ENCODE data around the gene NTN1. TPM values are rescaled to one million over a fixed set of nuclear protein-coding genes. Genes with fewer than 3 reads are reported as not detected.

NTN1 gene
- polyA plus RNA-seq, 3 donors = 3.3 to 12.0 (median 7.9) TPM

GRCh38 chr17:9028202-9028987 lies 7.1 kb downstream of the NTN1 start:
- no peak for DNase-seq (ENCODE audit: extremely low read depth in 1 of 11, low read depth in 9 of 11, low spot score in 4 of 11)

- DNase-seq (ENCODE audit: extremely low read depth in 1 of 11, low read depth in 9 of 11, low spot score in 4 of 11) = no peak
Measured at GRCh38 chr17:9028988-9029570, 7.8 kb downstream of the NTN1 start.

DNA sequence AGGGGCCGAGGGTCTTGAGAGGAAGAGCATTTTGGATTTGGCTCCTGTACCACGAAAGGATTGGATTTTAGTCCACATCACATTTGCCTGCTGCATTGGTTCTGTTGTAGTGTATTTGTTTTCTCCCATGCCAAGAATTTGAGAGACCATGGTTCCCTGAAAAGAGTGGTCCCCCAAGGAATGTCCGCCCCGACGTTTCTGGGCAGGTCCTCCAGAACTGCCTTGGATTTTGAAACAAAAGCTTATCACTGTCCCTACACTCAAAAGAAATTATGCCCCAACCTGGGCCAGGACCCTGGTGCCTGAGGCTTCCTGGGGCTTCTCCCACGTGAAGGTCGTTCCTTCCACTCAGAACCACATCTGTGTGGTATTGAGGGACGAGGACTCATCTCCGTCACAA lies 10.8 kb downstream of the NTN1 start:
- DNase-seq (ENCODE audit: extremely low read depth in 1 of 11, low read depth in 9 of 11, low spot score in 4 of 11) = no peak

GRCh38 chr17:9032583-9032982 lies 11.3 kb downstream of the NTN1 start:
- DNase-seq (ENCODE audit: extremely low read depth in 1 of 11, low read depth in 9 of 11, low spot score in 4 of 11) = no peak

- DNase-seq (ENCODE audit: extremely low read depth in 1 of 11, low read depth in 9 of 11, low spot score in 4 of 11) = no peak
Measured at GRCh38 chr17:9035249-9035648, 13.9 kb downstream of the NTN1 start.

- no peak for DNase-seq (ENCODE audit: extremely low read depth in 1 of 11, low read depth in 9 of 11, low spot score in 4 of 11)
Measured at GRCh38 chr17:9036336-9036735, 15.0 kb downstream of the NTN1 start.

DNA sequence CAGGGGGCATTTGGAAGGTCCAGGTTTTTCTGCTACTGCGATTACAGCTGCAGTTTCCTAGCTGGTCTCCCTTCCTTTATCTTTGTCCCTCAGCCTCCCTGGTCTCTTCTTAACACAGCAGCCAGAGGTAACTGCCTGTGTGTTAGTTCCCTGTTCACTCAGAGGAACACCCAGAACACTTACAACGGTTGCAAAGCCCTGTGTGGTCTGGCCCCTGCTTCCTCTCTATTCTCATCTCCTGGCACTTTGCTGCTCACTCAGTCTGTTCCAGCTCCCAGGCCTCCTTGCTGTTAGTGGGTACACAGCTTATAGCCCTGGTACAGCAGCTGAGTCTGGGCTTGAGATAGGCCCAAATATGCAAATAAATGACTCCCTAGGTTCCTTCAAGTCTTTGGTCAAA lies 16.4 kb downstream of the NTN1 start:
- DNase-seq (ENCODE audit: extremely low read depth in 1 of 11, low read depth in 9 of 11, low spot score in 4 of 11) = no peak

- no peak for DNase-seq (ENCODE audit: extremely low read depth in 1 of 11, low read depth in 9 of 11, low spot score in 4 of 11)
Measured at GRCh38 chr17:9038380-9038779, 17.1 kb downstream of the NTN1 start.

GRCh38 chr17:9044772-9045463 lies 23.6 kb downstream of the NTN1 start:
- DNase-seq (ENCODE audit: extremely low read depth in 1 of 11, low read depth in 9 of 11, low spot score in 4 of 11) = no peak

GRCh38 chr17:9050801-9051401 lies 29.6 kb downstream of the NTN1 start:
- DNase-seq (ENCODE audit: extremely low read depth in 1 of 11, low read depth in 9 of 11, low spot score in 4 of 11) = peak in 2 of 11 donors; percentile 4 to 8

- DNase-seq (ENCODE audit: extremely low read depth in 1 of 11, low read depth in 9 of 11, low spot score in 4 of 11) = no peak
Measured at GRCh38 chr17:9051561-9051960, 30.3 kb downstream of the NTN1 start.

DNA sequence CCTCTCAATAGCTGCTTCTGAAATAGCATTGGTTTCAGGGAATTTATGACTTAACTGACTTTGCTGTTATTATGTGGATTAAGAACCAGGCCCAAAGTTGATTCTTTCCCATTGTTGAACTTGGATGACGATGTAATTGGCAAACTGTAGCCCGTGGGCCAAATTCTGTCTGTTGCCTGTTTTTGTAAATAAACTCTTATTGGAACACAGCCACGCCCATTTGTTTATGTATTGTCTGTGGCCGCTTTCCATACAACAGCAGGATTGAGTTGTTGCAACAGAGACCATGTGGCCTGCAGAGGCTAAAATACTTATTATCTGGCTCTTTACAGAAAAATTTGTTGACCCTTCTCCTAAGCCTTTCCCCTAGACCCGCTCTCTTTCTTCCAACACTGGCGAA lies 31.6 kb downstream of the NTN1 start:
- DNase-seq (ENCODE audit: extremely low read depth in 1 of 11, low read depth in 9 of 11, low spot score in 4 of 11) = no peak

DNA sequence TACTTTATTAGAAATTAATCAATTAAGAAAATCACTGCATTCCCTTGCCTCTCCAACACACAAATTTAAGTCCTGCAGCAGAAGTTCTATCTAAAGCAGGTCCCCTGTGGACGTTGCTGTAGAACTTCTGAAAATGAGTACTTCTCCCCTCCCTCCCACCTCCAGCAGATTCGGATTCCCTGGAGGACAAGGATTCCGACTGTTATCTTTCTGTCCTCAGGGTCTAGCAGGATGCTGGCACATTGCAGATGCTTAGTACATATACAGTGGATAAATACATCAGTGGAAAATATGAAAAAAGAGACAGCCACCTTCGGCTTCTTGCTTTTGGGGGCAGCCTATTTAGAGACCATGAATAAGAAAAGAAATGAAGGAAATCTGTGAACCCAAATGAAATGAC lies 32.1 kb downstream of the NTN1 start:
- no peak for DNase-seq (ENCODE audit: extremely low read depth in 1 of 11, low read depth in 9 of 11, low spot score in 4 of 11)

DNA sequence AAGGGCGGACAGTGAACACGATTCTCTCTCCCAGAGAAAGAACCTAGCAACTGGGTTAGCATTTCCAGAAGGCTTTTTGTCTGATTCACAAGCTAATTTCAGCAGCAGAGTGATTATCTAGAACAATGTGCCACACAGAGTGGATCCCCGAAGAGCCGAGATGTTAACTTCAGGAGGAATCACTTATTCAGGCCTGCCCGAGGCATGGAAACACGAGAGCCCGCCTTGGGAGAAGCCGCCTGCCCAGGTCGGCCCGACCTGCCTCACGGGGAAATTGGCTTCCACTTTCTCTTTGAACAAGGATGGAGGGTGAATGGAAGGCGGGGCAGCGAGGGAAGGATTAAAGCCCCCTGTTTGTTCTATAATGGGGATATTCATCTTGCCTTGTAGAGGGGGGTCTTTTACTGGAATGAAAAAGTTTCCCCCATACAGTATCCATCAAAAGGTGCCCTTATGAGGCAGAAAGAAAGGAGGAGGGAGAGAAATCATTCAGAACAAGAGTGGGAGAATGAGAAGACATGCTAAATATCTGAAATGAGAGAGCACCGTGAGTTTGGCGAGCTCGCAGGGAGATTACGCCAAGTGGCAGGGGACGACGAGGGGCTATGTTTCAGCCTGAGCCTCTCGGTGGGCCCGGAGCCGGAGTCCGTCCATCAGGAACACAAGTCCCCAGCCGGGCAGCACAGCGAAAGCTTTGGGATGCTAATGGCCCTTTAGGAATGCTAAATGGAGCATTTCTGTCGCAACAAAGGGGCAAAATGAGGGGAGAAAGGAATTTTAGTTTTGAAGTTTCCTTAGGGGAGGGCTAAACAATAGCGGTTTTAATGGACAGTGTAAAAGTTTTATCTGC lies 33.0 kb downstream of the NTN1 start:
- DNase-seq (ENCODE audit: extremely low read depth in 1 of 11, low read depth in 9 of 11, low spot score in 4 of 11) = no peak

DNA sequence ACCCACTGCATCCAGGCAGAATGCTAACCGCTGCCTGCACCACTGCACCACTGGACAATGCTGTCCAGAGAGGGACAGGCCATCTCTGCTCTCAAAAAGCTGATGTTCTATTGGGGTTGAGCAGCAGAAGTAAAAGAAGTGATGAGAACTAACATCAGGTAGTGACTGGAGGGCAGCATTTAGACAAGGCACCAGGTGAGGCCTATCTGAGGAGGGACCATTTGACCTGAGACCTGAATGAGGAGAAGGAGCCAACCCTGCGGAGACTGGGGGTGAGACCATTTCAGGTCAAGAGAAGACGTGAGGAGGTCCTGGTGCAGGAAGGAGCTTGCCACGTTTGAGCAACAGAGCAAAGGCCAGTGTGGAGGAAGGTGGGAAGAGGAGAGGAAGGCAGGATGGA lies 34.0 kb downstream of the NTN1 start:
- DNase-seq (ENCODE audit: extremely low read depth in 1 of 11, low read depth in 9 of 11, low spot score in 4 of 11) = no peak

GRCh38 chr17:9056566-9056965 lies 35.3 kb downstream of the NTN1 start:
- no peak for DNase-seq (ENCODE audit: extremely low read depth in 1 of 11, low read depth in 9 of 11, low spot score in 4 of 11)

- no peak for DNase-seq (ENCODE audit: extremely low read depth in 1 of 11, low read depth in 9 of 11, low spot score in 4 of 11)
Measured at GRCh38 chr17:9057310-9057709, 36.0 kb downstream of the NTN1 start.

DNA sequence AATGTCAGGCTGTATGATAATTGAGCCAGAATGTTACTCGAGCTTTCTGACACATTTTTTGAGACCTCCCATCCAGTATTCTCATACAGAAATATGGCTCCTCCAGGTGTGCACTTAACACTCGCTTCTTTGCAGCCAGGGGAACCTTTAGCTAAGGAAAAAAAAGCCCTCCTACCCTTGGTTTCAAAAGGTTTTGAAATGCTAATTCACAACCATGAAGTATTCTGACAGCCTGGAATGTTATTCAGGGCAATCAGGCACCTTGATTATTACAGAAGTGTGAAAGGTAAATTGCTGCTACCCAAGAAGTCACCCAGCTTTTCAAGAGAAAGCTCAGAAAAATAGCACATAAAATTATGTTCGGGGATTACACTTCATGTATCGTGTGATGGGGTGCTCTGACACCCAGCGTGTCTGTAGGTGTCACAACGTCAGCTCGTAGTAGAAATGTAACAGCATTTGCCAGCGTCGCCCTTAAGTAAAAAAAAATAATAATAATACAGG lies 41.1 kb downstream of the NTN1 start:
- no peak for DNase-seq (ENCODE audit: extremely low read depth in 1 of 11, low read depth in 9 of 11, low spot score in 4 of 11)

DNA sequence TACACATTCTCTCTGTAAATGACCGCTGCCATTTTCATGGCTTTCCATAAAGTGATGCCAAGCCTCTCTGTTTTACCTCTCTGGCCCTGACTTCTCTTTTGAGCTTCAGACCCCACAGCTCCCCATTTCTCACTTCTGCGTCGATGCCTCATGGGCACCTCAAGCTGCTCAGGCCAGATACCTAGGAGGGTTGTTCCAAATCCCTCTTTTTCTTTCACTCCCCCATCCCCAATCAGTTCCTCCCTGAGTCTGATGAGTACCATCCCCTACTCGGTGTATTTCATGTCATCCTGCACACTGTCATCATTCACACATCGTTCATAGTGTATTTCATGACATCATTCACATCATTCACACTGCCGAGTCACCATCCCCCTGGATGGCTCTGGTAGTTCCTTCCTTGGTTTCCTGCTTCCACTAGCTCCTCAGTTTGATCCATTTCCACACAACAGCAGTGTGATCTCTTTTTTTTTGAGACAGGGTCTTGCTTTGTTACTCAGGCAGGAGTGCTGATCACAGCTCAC lies 43.1 kb downstream of the NTN1 start:
- DNase-seq (ENCODE audit: extremely low read depth in 1 of 11, low read depth in 9 of 11, low spot score in 4 of 11) = no peak

All from renal cortex interstitium (tissue), 11 donors.